ENCODE measurements around the gene KLHL26.

The KLHL26 gene

GRCh38 chr19:18646535-18647370 lies 9.9 kb downstream of the KLHL26 start:
- no peaks in the 10 kb centered on the region for H3K9me3 Mint-ChIP-seq
- H3K4me3 Mint-ChIP-seq, result no peak overlapping the region
- H3K27ac Mint-ChIP-seq, result no peak overlapping the region
- peaks cover 20% of the 10 kb centered on the region for H3K4me1 Mint-ChIP-seq (ENCODE audit: low read depth)
- no peaks in the 10 kb centered on the region for H3K27me3 Mint-ChIP-seq
- DNase-seq, result no peak
- peaks cover 16% of the 10 kb centered on the region for H3K36me3 Mint-ChIP-seq (ENCODE audit: low read depth)

GRCh38 chr19:18647371-18647767 lies 10.5 kb downstream of the KLHL26 start:
- Mint-ChIP-seq H3K36me3 (ENCODE audit: low read depth) (peaks cover 16% of the 10 kb centered on the region), H3K27me3 (no peaks in the 10 kb centered on the region), H3K27ac (no peak overlapping the region), H3K4me1 (ENCODE audit: low read depth) (peaks cover 20% of the 10 kb centered on the region), H3K4me3 (no peak overlapping the region), H3K9me3 (no peaks in the 10 kb centered on the region)
- DNase-seq, result no peak

- H3K36me3 Mint-ChIP-seq (ENCODE audit: low read depth), result peaks cover 16% of the 10 kb centered on the region
- H3K27me3 Mint-ChIP-seq, result no peaks in the 10 kb centered on the region
- H3K4me1 Mint-ChIP-seq (ENCODE audit: low read depth), result peaks cover 20% of the 10 kb centered on the region
- H3K27ac Mint-ChIP-seq, result no peak overlapping the region
- H3K9me3 Mint-ChIP-seq, result no peaks in the 10 kb centered on the region
- no peak overlapping the region for H3K4me3 Mint-ChIP-seq
- no peak for DNase-seq
Measured at GRCh38 chr19:18647807-18648206, 11.0 kb downstream of the KLHL26 start.

- H3K27me3 Mint-ChIP-seq, result no peaks in the 10 kb centered on the region
- H3K4me1 Mint-ChIP-seq (ENCODE audit: low read depth), result peaks cover 18% of the 10 kb centered on the region
- H3K27ac Mint-ChIP-seq, result no peak overlapping the region
- no peak overlapping the region for H3K4me3 Mint-ChIP-seq
- no peaks in the 10 kb centered on the region for H3K9me3 Mint-ChIP-seq
- H3K36me3 Mint-ChIP-seq (ENCODE audit: low read depth), result peaks cover 14% of the 10 kb centered on the region
- DNase-seq, result no peak
Measured at GRCh38 chr19:18648973-18649315, 12.1 kb downstream of the KLHL26 start.

GRCh38 chr19:18649371-18650020 lies 12.7 kb downstream of the KLHL26 start:
- peaks cover 14% of the 10 kb centered on the region for H3K36me3 Mint-ChIP-seq (ENCODE audit: low read depth)
- peaks cover 12% of the 10 kb centered on the region for H3K4me1 Mint-ChIP-seq (ENCODE audit: low read depth)
- no peak overlapping the region for H3K27ac Mint-ChIP-seq
- no peak for DNase-seq
- no peak overlapping the region for H3K4me3 Mint-ChIP-seq
- no peaks in the 10 kb centered on the region for H3K9me3 Mint-ChIP-seq
- no peaks in the 10 kb centered on the region for H3K27me3 Mint-ChIP-seq

- no peaks in the 10 kb centered on the region for H3K9me3 Mint-ChIP-seq
- no peak overlapping the region for H3K27ac Mint-ChIP-seq
- DNase-seq, result no peak
- H3K36me3 Mint-ChIP-seq (ENCODE audit: low read depth), result peaks cover 14% of the 10 kb centered on the region
- no peak overlapping the region for H3K4me3 Mint-ChIP-seq
- peaks cover 11% of the 10 kb centered on the region for H3K4me1 Mint-ChIP-seq (ENCODE audit: low read depth)
- no peaks in the 10 kb centered on the region for H3K27me3 Mint-ChIP-seq
Measured at GRCh38 chr19:18650021-18650390, 13.2 kb downstream of the KLHL26 start.

GRCh38 chr19:18650468-18651041 lies 13.7 kb downstream of the KLHL26 start:
- no peaks in the 10 kb centered on the region for H3K27me3 Mint-ChIP-seq
- H3K4me1 Mint-ChIP-seq (ENCODE audit: low read depth), result peaks cover 11% of the 10 kb centered on the region
- DNase-seq, result no peak
- no peaks in the 10 kb centered on the region for H3K9me3 Mint-ChIP-seq
- H3K4me3 Mint-ChIP-seq, result no peak overlapping the region
- H3K27ac Mint-ChIP-seq, result no peak overlapping the region
- peaks cover 14% of the 10 kb centered on the region for H3K36me3 Mint-ChIP-seq (ENCODE audit: low read depth)

- Mint-ChIP-seq H3K9me3 (no peaks in the 10 kb centered on the region), H3K27ac (no peak overlapping the region), H3K36me3 (ENCODE audit: low read depth) (peaks cover 14% of the 10 kb centered on the region), H3K4me1 (ENCODE audit: low read depth) (peaks cover 11% of the 10 kb centered on the region), H3K4me3 (no peak overlapping the region), H3K27me3 (no peaks in the 10 kb centered on the region)
- DNase-seq, result no peak
Measured at GRCh38 chr19:18651300-18651699, 14.5 kb downstream of the KLHL26 start.

GRCh38 chr19:18651733-18652132 lies 14.9 kb downstream of the KLHL26 start:
- peaks cover 14% of the 10 kb centered on the region for H3K36me3 Mint-ChIP-seq (ENCODE audit: low read depth)
- peaks cover 8% of the 10 kb centered on the region for H3K4me1 Mint-ChIP-seq (ENCODE audit: low read depth)
- H3K27ac Mint-ChIP-seq, result no peak overlapping the region

GRCh38 chr19:18653853-18654252 lies 17.0 kb downstream of the KLHL26 start:
- H3K9me3 Mint-ChIP-seq, result no peaks in the 10 kb centered on the region
- H3K4me3 Mint-ChIP-seq, result no peak overlapping the region
- peaks cover 12% of the 10 kb centered on the region for H3K4me1 Mint-ChIP-seq (ENCODE audit: low read depth)
- peaks cover 12% of the 10 kb centered on the region for H3K36me3 Mint-ChIP-seq (ENCODE audit: low read depth)
- no peak for DNase-seq
- no peaks in the 10 kb centered on the region for H3K27me3 Mint-ChIP-seq
- H3K27ac Mint-ChIP-seq, result no peak overlapping the region

More at GRCh38 chr19:18651733-18652132, 14.9 kb downstream of the KLHL26 start:
- Mint-ChIP-seq H3K9me3 (no peaks in the 10 kb centered on the region), H3K27me3 (no peaks in the 10 kb centered on the region), H3K4me3 (no peak overlapping the region)
- no peak for DNase-seq

- no peak for DNase-seq
- peaks cover 9% of the 10 kb centered on the region for H3K4me1 Mint-ChIP-seq (ENCODE audit: low read depth)
- no peaks in the 10 kb centered on the region for H3K27me3 Mint-ChIP-seq
- no peak overlapping the region for H3K4me3 Mint-ChIP-seq
- H3K36me3 Mint-ChIP-seq (ENCODE audit: low read depth), result peaks cover 11% of the 10 kb centered on the region
- H3K9me3 Mint-ChIP-seq, result no peaks in the 10 kb centered on the region
- no peak overlapping the region for H3K27ac Mint-ChIP-seq
Measured at GRCh38 chr19:18654469-18654868, 17.6 kb downstream of the KLHL26 start.

GRCh38 chr19:18655173-18655844 lies 18.5 kb downstream of the KLHL26 start:
- no peak overlapping the region for H3K27ac Mint-ChIP-seq
- no peaks in the 10 kb centered on the region for H3K27me3 Mint-ChIP-seq
- H3K4me3 Mint-ChIP-seq, result no peak overlapping the region
- no peaks in the 10 kb centered on the region for H3K9me3 Mint-ChIP-seq
- peaks cover 5% of the 10 kb centered on the region for H3K36me3 Mint-ChIP-seq (ENCODE audit: low read depth)
- peaks cover 9% of the 10 kb centered on the region for H3K4me1 Mint-ChIP-seq (ENCODE audit: low read depth)
- no peak for DNase-seq

- no peak for DNase-seq
- Mint-ChIP-seq H3K36me3 (ENCODE audit: low read depth) (peaks cover 1% of the 10 kb centered on the region), H3K27me3 (no peaks in the 10 kb centered on the region), H3K4me3 (no peak overlapping the region), H3K9me3 (no peaks in the 10 kb centered on the region), H3K4me1 (ENCODE audit: low read depth) (peaks cover 9% of the 10 kb centered on the region), H3K27ac (no peak overlapping the region)
Measured at GRCh38 chr19:18656337-18657086, 19.7 kb downstream of the KLHL26 start.
